AG04449 (cell line): Measurements from ENCODE around the gene PPFIA1.

ENCODE experiments used
- CTCF ChIA-PET: fragments of 350-600 bp; formaldehyde crosslinking; extraction: SDS; loops from one replicate; lab custom pipeline; 2021; ENCODE audit warnings: antibody characterized with exemption; lab: Yijun Ruan, JAX
- POLR2A ChIA-PET: fragments of 400-600, 350-600 bp; formaldehyde crosslinking; extraction: SDS; loops from one replicate; lab custom pipeline; 2020; ENCODE audit warnings: antibody characterized with exemption, inconsistent platforms; lab: Yijun Ruan, JAX
- DNase-seq: peaks from one replicate; pipeline ENCODE4 v3.0.0-alpha.2; 2010; ENCODE audit warnings: low read depth, low spot score
- H3K4me3 ChIP-seq: 2 replicates; pipeline ENCODE4 v1.5.1; 2011; ENCODE audit warnings: low read depth, mild to moderate bottlenecking, control low read depth, low read length
- TF ChIP-seq, protein P1 (sequence below): IDR thresholded peaks from one replicate; pipeline ENCODE4 v1.5.1; 2011; ENCODE audit warnings: mild to moderate bottlenecking, moderate library complexity, low read length, control low read depth, inconsistent platforms; ENCODE audit not compliant: insufficient read depth; ENCODE audit errors: missing control alignments

Gene PPFIA1

DNA sequence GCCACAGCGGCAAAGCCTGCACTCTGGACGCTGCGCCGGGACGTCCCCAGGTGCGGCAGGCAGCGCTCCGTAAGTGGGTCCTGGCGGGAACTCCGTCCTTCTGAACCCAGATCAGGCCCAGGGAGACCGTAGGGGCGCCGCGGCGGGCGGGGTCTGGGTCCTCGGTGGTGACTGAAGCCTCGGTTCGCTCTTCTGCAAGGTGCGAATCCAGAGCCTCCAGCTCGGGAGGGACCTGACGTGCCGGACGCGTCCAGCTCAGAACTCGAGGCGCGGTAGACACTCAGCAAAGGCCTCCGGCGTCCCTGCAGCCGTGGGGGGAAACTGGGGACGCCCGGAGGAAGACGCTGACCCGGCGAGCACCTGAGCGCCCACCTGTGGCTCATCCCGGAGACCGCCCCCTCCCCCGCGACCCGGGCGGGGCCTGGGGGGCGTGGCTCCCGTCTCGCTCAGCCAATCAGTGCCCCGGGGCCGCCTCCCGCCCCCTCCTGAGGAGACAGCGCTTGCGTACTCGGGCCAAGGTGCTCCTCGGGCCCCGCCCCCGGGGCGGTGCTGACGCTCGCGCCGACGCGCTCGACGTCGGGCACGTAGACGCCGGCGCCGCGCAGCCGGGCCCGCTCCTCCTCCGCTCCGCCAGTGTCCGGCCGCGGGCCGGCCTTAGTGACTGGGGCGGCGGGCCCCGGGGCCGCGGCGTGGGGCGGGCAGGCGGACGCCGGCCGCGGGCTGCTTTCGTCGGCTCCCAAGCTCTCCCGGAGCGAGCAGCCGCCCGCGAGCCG, at the start of gene PPFIA1:
Gene PPFIA1, plus strand, starts transcription at position 587 of the 773 bp plus-strand sequence. CDS start 1,483 bp downstream, outside the sequence.
- peak within 1 kb of the TSS; percentile 89 for H3K4me3 ChIP-seq
- ChIA-PET CTCF (no interaction called here), POLR2A (no interaction called here)
- peak; percentile 54 for DNase-seq
- TF ChIP-seq, protein P1, sequence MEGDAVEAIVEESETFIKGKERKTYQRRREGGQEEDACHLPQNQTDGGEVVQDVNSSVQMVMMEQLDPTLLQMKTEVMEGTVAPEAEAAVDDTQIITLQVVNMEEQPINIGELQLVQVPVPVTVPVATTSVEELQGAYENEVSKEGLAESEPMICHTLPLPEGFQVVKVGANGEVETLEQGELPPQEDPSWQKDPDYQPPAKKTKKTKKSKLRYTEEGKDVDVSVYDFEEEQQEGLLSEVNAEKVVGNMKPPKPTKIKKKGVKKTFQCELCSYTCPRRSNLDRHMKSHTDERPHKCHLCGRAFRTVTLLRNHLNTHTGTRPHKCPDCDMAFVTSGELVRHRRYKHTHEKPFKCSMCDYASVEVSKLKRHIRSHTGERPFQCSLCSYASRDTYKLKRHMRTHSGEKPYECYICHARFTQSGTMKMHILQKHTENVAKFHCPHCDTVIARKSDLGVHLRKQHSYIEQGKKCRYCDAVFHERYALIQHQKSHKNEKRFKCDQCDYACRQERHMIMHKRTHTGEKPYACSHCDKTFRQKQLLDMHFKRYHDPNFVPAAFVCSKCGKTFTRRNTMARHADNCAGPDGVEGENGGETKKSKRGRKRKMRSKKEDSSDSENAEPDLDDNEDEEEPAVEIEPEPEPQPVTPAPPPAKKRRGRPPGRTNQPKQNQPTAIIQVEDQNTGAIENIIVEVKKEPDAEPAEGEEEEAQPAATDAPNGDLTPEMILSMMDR, result no peak

DNA sequence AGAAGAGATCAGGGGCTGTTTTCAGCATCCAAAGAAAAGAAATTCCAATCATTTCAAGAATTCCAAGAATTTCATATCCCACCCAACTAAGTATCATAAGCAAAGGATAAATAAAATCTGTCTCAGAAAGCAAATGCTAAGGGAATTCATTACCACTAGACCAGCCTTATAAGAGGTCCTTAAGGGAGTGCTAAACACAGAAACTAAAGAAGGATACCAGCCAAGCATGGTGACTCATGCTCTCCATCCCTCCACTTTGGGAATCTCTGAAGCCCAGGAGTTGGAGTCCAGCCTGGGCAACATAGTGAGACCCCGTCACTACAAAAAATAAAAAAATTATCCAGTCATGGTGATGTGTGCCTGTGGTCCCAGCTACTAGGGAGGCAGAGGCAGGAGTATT, 49.6 kb upstream of the PPFIA1 start:
- CTCF ChIA-PET, result no interaction called here
- POLR2A ChIA-PET, result no interaction called here
- H3K4me3 ChIP-seq, result no peak overlapping the region
- TF ChIP-seq, protein P1, result no peak
- DNase-seq, result no peak

DNA sequence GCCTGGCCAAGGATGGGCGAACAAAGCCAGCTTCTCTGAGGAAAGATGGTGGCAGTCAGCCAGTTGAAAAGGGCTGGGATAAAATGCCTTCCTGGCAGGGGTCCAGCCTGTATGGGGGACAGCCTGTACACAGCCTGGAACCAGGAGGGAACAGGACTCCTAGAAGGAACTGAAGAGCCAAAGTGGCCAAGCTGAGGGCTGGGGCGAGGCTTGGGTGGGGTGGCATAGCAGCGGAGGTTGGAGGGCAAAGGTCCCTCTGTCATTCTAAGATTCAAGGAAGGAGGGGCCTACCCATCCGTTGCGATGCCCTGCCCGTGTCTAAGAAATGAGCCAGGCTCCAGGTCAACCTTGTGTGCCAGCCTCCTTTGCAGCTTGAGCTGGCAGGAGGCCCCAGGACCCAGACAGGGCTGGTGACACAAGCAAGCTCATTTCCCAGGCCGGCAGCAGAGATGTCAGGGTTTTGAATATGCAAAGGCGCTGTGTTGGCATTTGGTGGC, 44.8 kb upstream of the PPFIA1 start:
- DNase-seq, result no peak
- CTCF ChIA-PET, result interaction anchor here (0.9 to 1.3 kb wide), 2 partner anchors 46 to 190 kb away, joined by 3 to 4 read pairs; no protein-coding TSS in a partner anchor
- H3K4me3 ChIP-seq, result no peak overlapping the region
- POLR2A ChIA-PET, result interaction anchor here (0.8 kb wide), 1 partner anchor 22 kb away, joined by 3 read pairs; no protein-coding TSS in a partner anchor
- TF ChIP-seq, protein P1, result no peak

DNA sequence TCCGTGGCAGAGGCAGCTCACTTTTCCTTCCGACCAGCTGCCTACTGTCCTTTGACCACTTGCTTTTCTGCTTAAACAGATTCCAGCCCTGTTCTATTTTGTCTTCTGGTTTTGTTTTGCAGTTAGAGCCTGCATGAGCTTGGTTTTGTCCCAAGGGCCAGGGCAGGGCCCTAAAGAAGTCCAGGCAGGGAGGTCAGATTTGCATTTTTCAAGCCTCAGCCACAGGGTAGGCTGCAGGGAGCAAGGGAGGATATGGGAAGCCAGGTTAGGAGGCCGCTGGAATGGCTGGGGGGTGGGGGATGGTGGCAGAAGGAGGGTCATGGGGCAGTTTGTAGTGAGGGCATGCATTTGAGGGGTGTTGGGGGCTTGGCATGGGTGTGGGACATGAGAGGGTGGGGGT, 44.3 kb upstream of the PPFIA1 start:
- no peak for DNase-seq
- no peak overlapping the region for H3K4me3 ChIP-seq
- TF ChIP-seq, protein P1, result no peak
- ChIA-PET POLR2A (interaction anchor here (0.8 kb wide), 1 partner anchor 22 kb away, joined by 3 read pairs; no protein-coding TSS in a partner anchor), CTCF (interaction anchor here (0.9 to 1.3 kb wide), 2 partner anchors 45 to 189 kb away, joined by 3 to 4 read pairs; no protein-coding TSS in a partner anchor)

DNA sequence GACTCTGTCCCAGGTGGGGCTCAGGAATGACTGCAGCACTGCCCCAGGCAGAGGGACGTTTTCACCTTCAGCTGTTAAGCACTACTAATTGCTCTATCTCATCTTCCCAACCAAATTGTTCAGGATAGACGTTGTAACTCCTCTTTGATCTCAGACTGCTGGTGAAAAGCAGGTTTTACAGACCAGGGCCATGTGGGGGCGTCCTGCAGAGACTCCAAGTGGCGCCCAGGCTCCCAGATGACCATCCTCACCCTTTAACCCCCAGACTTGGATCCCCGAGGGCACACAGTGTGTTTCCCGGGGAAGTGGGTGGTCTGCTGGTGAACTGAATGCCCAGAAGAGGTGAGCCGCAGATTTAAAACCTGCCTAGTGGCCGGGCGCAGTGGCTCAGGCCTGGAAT, 43.5 kb upstream of the PPFIA1 start:
- ChIA-PET CTCF (interaction anchor here (1.3 kb wide), 1 partner anchor 189 kb away, joined by 4 read pairs; no protein-coding TSS in a partner anchor), POLR2A (no interaction called here)
- no peak for DNase-seq
- TF ChIP-seq, protein P1, result peak; percentile 14
- no peak overlapping the region for H3K4me3 ChIP-seq

DNA sequence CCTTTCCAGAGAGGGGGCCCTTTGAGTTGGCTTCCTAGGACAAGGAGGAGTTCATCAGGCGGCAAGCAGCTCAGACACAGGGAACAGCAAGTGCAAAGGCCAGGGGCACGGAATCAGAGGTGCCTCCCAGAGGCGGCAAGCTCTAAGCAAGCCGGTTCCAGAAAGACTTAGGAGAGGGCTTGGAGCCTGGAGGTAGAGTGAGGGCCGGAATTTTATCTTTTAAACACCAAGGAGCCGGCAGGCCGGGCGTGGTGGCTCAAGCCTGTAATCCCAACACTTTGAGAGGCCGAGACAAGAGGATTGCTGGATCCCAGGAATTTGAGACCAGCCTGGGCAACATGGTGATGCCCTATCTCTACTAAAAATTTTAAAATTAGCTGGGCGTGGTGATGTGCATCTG, 40.8 kb upstream of the PPFIA1 start:
- POLR2A ChIA-PET, result no interaction called here
- TF ChIP-seq, protein P1, result no peak
- CTCF ChIA-PET, result no interaction called here
- no peak for DNase-seq
- H3K4me3 ChIP-seq, result no peak overlapping the region
